Loucy (cell line): ENCODE results near the gene HSPA2.

Source experiments
- H2AFZ ChIP-seq: fragments of 200-600 bp; sonication (generic); 2 replicates; pipeline ENCODE4 v1.6.0; 2016; ENCODE audit warnings: antibody characterized with exemption, mild to moderate bottlenecking, low read length, moderate library complexity
- H3F3A ChIP-seq: fragments of 200-600 bp; 2 replicates; pipeline ENCODE4 v1.6.0; 2016; ENCODE audit warnings: antibody characterized with exemption, low read depth, mild to moderate bottlenecking
- H3K27me3 ChIP-seq: fragments of 200-600 bp; sonication (generic); 2 replicates; pipeline ENCODE4 v1.6.1; 2014; ENCODE audit warnings: low read length, mild to moderate bottlenecking; ENCODE audit not compliant: insufficient read depth, poor library complexity, severe bottlenecking
- H3K36me3 ChIP-seq: fragments of 200-600 bp; sonication (generic); 2 replicates; pipeline ENCODE4 v1.6.1; 2016; ENCODE audit warnings: low read length; ENCODE audit not compliant: insufficient read depth
- H3K4me1 ChIP-seq: fragments of 200-600 bp; sonication (generic); 2 replicates; pipeline ENCODE4 v1.5.1; 2014; ENCODE audit warnings: low read length, mild to moderate bottlenecking; ENCODE audit not compliant: insufficient read depth, poor library complexity, severe bottlenecking
- H3K4me2 ChIP-seq: fragments of 200-600 bp; sonication (generic); 2 replicates; pipeline ENCODE4 v1.6.0; 2014; ENCODE audit warnings: antibody characterized with exemption, low read length, low read depth, mild to moderate bottlenecking; ENCODE audit not compliant: poor library complexity, severe bottlenecking
- H3K4me3 ChIP-seq: fragments of 200-600 bp; sonication (generic); 2 replicates; pipeline ENCODE4 v1.5.1; 2014; ENCODE audit warnings: low read length, mild to moderate bottlenecking, mixed read lengths; ENCODE audit not compliant: poor library complexity, severe bottlenecking
- H3K79me2 ChIP-seq: fragments of 200-600 bp; sonication (generic); 2 replicates; pipeline ENCODE4 v1.6.1; 2014; ENCODE audit warnings: low read length; ENCODE audit not compliant: insufficient read depth
- H3K9ac ChIP-seq: fragments of 200-600 bp; sonication (generic); 2 replicates; pipeline ENCODE4 v1.6.0; 2014; ENCODE audit warnings: mild to moderate bottlenecking, low read depth, low read length, moderate library complexity; ENCODE audit not compliant: poor library complexity, severe bottlenecking
- H3K9me2 ChIP-seq: fragments of 200-600 bp; sonication (generic); replicated peaks from 2 replicates; pipeline ENCODE4 v1.6.1; 2016; ENCODE audit warnings: low read depth, low read length, mixed read lengths
- H3K9me3 ChIP-seq: fragments of 200-600 bp; sonication (generic); 2 replicates; pipeline ENCODE4 v1.6.1; 2014; ENCODE audit warnings: mild to moderate bottlenecking, antibody characterized with exemption, low read length, low read depth; ENCODE audit not compliant: insufficient read depth
- H4K20me1 ChIP-seq: fragments of 200-600 bp; sonication (generic); 2 replicates; pipeline ENCODE4 v1.6.0; 2014; ENCODE audit warnings: antibody characterized with exemption, low read length, mild to moderate bottlenecking; ENCODE audit not compliant: insufficient read depth, poor library complexity, severe bottlenecking
- CTCF ChIP-seq: fragments of 200-600 bp; sonication (generic); conservative IDR thresholded peaks from 2 replicates; pipeline ENCODE4 v1.5.1; 2014; ENCODE audit warnings: mild to moderate bottlenecking, antibody characterized with exemption, low read length
- EZH2phosphoT487 ChIP-seq: fragments of 200-600 bp; IDR thresholded peaks from 2 replicates; pipeline ENCODE4 v1.6.1; 2018; ENCODE audit warnings: antibody characterized with exemption, mild to moderate bottlenecking, moderate library complexity, borderline replicate concordance

The HSPA2 gene

DNA sequence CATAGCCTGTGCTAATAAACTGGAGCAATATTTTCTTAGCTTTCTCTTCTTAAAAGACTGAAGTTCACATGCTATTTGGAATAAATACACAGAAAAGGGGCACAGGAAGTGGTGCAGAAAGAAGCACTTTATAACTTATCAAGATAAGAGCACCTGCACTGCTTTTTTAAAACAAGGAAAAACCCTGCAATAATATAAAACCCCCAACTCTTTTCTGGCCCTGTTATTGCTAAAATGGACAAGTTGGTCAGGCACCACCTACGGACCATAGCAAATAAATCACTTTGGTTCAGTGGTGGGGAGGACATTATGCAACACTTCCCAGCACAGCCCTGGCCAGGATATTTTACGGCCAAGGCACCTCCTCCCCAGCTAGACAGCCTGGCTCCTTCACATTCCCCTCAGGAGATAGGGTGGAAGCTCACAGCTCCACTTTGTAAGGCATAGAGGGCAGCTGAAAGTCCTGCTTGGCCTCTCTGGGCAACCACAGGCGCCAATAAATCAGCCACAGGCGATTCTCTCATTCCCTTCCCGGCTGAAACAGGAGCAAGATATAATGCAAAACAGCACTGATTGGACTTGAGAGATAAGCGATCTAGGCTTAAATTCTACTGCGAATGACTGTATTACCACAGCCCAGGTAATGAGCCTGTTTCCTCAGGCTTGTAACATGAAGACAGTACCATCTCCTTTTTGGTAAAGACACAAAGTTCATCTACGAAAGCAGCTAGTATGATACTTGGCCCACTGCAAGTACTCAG lies 39.0 kb upstream of the HSPA2 start:
- Histone ChIP-seq H3F3A (peaks cover 10% of the 10 kb centered on the region; the same call in 1 of the 2 replicates), H3K4me3 (peak overlapping the region; percentile 80), H3K9me2 (no peaks in the 10 kb centered on the region), H3K4me2 (peak overlapping the region; percentile 99), H3K9me3 (no peaks in the 10 kb centered on the region), H3K36me3 (no peaks in the 10 kb centered on the region), H2AFZ (no peak overlapping the region), H3K9ac (peak overlapping the region; percentile 98), H3K27me3 (no peaks in the 10 kb centered on the region), H4K20me1 (peaks cover 47% of the 10 kb centered on the region), H3K4me1 (peaks cover 49% of the 10 kb centered on the region), H3K79me2 (peaks cover 72% of the 10 kb centered on the region)
- TF ChIP-seq EZH2phosphoT487, result no peak
- TF ChIP-seq CTCF, result no peak; the same call in 1 of the 2 replicates

- Histone ChIP-seq H3K79me2 (peaks cover 80% of the 10 kb centered on the region), H3K4me2 (peak overlapping the region; percentile 99), H3K27me3 (no peaks in the 10 kb centered on the region), H3K36me3 (no peaks in the 10 kb centered on the region), H3F3A (peaks cover 10% of the 10 kb centered on the region; the same call in 1 of the 2 replicates), H3K9ac (peak overlapping the region; percentile 98), H3K9me3 (no peaks in the 10 kb centered on the region), H3K4me3 (peak overlapping the region; percentile 80), H3K9me2 (no peaks in the 10 kb centered on the region), H2AFZ (peak overlapping the region; percentile 84; the same call in 1 of the 2 replicates), H4K20me1 (peaks cover 49% of the 10 kb centered on the region), H3K4me1 (peaks cover 48% of the 10 kb centered on the region)
- TF ChIP-seq CTCF (no peak), EZH2phosphoT487 (no peak)
Measured at GRCh38 chr14:64502456-64502855, 38.1 kb upstream of the HSPA2 start.

GRCh38 chr14:64502887-64503433 lies 37.6 kb upstream of the HSPA2 start:
- peaks cover 10% of the 10 kb centered on the region; the same call in 1 of the 2 replicates for H3F3A ChIP-seq
- H3K4me3 ChIP-seq, result peak overlapping the region; percentile 80
- H3K9ac ChIP-seq, result peak overlapping the region; percentile 98
- peak overlapping the region; percentile 84 for H2AFZ ChIP-seq
- peaks cover 80% of the 10 kb centered on the region for H3K79me2 ChIP-seq
- H3K9me3 ChIP-seq, result no peaks in the 10 kb centered on the region
- H3K9me2 ChIP-seq, result no peaks in the 10 kb centered on the region
- H3K4me1 ChIP-seq, result peaks cover 49% of the 10 kb centered on the region
- no peak for TF ChIP-seq CTCF
- no peak for TF ChIP-seq EZH2phosphoT487
- peaks cover 54% of the 10 kb centered on the region for H4K20me1 ChIP-seq
- peak overlapping the region; percentile 99 for H3K4me2 ChIP-seq
- no peaks in the 10 kb centered on the region for H3K36me3 ChIP-seq
- H3K27me3 ChIP-seq, result no peaks in the 10 kb centered on the region
